HG03196 (cell line): ENCODE results near the gene PLAC8.
"Not testable (repeated sequence)": the region's sequence is repeated elsewhere in the genome, so short reads cannot be mapped to it uniquely, and the experiment has no call there.

Source experiments
- ATAC-seq: cut with Tn5 transposase; IDR thresholded peaks from one replicate; pipeline ENCODE4 v1.9.1; 2021; ENCODE audit not compliant: unreplicated experiment

The PLAC8 gene

DNA sequence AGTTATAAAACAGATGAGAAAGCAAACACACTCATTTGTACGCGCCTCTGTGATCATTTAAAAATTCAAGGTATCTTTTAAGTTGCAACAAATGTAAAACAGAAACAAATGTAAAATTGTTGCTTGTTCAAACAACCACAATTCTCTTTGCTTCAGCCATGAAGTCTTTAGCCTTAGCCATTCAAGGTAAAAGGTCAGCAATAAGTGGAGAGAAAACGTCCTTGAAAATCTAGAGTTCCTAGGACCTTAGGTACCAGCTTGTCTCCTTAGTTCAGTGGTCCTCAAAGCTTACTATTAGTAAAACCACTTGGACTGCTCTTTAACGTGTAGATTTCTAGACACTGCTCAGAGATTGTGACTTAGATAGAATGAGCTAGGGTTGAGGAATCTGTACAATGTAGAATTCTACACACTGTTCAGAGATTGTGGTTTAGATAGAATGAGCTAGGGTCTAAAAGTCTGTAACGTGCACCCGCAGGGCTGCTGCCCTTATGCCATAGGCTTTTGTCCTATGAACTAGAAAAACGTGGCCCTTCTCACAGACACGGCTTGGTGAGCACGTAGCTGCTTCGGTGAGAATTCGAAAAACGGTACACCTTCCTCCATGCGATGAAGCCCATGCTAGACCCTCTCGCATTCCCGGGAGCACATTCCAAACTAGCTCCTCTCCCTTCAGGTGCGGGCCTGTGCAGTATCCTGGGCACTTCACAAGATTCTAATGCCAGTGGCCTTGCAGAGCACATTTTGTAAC is 1.7 kb downstream of the PLAC8 start:
- ATAC-seq: no peak

DNA sequence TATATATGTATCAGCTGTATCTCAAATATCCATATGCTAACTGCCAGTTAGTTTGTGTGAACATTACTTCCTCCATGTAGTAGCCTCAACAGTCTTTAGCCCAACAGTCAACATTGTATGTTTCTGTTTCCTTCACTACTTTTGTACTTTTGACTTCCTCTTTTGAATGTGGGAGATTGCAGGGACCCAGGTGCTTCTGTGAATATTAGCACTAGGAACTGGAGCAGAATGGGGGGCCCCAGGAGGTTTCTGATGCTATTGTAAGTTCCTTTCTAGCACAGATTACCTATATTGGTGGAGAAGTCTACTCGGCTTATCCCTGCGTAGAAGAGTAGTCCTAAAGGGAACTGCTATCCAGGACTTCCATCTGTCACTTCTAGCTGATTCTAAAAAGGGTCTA is 2.3 kb downstream of the PLAC8 start:
- peak; percentile 32 for ATAC-seq

DNA sequence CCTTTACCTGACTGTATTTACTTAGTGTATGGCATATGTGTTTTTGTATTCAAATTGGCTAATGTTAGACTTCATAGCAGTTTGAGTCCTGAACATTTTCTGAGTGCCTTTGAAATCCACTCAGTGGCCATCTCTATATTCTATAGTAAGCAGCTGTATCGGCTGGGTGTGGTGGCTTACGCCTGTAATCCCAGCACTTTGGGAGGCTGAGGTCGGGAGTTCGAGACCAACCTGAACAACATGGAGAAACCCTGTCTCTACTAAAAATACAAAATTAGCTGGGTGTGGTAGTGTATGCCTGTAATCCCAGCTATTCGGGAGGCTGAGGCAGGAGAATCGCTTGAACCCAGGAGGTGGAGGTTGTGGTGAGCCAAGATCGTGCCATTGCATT is 2.8 kb downstream of the PLAC8 start:
- ATAC-seq: not testable (repeated sequence)

DNA sequence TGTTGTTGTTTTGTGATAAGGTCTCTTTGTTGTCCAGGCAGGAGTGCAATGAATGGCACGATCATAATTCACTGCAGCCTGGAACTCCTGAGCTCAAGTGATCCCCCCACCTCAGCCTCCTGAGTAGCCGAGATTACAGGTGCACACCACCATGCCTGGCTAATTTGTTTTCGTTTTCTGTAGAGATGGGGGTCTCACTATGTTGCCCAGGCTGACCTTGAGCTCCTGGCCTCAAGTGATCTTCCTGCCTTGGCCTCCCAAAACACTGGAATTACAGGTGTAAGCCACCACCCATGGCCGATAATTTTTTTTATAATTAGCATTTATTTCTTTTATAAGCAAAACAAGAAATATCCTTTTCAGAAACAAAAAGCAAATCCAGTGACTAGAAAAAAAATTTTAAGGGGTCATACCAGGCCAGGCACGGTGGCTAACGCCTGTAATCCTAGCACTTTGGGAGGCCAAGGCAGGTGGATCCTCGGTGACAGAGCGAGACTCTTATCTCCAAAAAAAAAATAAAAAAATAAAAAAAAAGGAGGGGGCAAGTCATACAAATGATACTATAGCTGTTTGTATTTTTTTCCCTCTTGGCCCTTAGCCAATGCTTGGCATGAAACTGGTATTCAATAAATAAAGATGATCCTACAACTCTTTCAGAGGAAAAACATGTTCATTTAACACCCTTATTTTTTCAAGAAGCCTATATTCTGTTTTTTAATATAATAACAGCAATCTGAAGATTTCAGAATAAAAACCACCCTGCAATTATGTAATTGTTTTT is 3.4 kb downstream of the PLAC8 start:
- ATAC-seq: no peak

DNA sequence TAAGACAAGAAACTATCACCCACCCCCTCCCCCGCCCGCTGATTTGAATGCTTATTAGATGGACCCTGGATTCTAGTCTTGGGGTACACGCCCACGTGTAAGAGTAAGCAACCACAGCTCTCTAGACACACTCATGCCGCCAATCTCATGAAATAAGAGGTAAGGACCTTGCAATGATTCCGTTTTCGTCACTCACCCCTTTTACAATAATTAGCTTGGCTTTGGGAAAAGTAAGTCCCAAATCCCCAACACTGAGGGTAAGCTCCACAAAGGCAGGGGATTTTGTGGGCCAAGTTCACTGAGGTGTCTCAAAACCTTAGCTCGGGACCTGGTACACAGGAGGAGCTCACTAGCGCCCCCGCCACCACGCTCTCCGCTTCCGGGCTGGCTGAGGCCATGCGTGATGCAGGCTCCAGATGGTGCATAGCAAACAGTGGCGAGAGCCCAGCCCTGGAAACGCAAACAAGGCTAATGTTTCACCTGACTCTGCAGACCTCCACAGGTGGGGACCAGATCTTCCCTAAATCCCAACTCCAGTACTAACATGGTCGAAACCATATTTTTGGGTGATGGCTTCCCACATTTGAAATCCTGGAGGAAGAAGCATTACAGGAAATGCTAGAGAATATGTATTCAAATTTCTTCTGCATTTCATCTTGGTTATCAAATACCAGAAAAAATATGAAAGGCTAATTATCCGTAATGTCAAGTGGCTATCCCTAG is 4.1 kb downstream of the PLAC8 start:
- ATAC-seq: peak; percentile 66

DNA sequence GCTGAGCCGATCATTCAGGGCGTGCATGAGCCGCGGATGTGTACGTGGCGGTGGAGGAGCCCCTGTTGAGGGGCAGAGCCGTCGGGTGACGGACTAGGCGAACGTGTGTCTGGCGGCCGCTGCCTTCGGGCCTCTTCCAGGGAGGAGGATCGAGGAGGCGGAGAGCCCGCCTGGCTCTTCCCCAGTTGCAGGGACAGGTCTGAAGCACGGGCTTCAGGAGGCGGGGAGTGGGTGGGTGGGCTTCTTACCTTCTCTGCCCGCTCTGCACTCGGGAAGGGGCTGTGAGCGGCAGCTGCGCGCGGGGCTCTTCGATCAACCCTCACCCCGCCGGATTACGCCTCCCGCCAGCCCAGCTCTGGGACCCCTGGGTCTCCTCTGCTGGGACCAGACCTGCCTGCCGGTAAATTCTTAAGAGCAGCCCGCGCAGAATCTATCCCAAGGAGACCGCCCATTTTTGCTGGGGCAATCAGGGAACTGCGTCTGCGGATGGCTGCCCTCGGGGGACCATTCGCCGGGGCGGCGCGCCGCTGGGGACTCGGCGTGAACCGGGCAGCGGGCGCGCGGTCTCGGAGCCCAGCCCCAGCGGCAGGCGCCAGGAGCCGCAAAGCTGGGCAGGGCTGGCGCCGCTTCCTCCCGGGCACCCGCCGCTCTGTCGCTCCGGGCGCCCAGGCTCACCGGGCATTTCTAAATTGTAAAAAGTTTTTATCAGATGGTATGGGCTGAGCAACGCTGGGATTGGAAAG is 4.9 kb downstream of the PLAC8 start:
- peak; percentile 18 for ATAC-seq

DNA sequence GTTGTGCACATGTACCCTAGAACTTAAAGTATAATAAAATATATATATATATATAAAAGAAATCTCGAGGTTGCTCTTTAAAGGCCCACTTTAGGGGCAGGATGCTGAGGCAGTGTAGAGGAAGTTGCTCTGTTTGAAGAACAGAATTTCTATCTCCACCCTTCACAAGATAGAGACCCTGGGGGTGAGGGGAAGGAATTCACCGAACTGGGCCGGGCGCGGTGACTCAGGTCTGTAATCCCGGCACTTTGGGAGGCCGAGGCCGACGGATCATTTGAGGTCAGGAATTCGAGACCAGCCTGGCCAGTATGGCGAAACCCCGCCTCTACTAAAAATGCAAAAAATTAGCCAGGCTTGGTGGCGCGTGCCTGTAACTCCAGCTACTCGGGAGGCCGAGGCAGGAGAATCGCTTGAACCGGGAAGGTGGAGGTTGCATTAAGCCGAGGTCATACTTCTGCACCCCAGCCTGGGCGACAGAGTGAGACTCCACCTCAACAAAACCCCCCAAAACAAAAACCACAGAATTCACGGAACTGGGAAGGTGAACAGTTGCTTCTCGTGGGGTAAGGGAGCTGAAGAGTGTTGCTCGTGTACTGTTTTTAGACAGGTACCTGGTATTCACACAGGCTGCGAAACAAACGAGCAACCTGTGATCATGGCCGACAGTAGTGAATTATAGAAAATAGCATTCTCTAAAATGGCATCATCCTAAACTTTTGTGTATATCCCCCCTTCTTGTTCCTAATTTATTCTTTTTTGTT is 6.2 kb downstream of the PLAC8 start:
- ATAC-seq: no peak

DNA sequence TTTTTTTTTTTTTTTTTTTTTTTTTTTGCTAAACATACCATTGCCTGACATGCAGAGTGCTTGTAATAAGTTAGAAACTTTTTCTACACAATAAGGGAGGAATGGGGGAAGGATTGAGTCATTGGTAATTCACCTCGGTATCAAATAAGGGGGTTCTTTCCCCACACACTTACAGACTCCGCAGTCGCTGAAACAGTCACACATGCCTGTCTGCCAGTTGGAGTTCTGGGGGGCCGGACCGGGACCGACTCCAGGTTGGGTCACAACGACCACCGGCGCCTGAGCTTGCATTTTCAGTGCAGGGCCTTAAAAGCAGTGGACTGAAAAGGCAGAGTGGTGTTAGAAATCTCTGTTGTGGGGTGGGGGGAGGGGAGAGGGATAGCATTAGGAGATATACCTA is 6.9 kb downstream of the PLAC8 start:
- no peak for ATAC-seq

DNA sequence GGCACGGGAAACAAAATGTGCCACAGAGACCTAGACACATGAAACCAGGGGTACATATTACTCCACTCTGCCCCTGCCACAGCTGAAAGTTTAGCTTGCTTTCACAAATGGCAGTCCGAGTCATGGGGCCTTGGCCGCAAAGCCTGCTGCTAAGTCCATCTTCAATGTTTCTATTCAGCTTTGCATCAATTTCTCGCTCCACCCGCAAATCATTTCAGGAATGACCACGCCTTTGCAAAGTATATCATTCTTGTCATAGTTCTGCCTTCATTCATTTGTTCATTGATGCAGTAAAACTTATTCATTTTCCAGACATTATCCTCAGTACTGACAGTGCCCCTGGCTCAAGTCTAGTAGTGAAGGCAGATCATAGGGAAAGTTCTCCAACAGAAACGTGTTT is 9.5 kb downstream of the PLAC8 start:
- no peak for ATAC-seq

DNA sequence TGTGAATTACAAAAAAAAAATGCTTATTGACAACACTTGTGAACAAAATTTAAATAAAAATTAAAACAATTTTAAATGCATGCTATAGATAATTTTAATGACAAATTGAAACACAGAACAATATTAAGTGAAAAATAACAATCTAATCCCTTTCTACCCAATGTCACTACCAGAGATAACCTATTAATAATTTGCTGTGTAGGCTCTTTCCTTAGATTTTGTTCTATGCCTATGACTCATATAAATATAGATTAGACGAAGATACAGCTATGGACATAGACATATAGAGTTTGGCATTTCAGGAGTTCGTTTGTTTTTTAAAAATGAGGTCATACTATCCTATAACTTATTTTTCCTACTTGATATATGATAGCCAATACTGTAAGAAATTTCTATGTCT is 18.1 kb downstream of the PLAC8 start:
- ATAC-seq: no peak

DNA sequence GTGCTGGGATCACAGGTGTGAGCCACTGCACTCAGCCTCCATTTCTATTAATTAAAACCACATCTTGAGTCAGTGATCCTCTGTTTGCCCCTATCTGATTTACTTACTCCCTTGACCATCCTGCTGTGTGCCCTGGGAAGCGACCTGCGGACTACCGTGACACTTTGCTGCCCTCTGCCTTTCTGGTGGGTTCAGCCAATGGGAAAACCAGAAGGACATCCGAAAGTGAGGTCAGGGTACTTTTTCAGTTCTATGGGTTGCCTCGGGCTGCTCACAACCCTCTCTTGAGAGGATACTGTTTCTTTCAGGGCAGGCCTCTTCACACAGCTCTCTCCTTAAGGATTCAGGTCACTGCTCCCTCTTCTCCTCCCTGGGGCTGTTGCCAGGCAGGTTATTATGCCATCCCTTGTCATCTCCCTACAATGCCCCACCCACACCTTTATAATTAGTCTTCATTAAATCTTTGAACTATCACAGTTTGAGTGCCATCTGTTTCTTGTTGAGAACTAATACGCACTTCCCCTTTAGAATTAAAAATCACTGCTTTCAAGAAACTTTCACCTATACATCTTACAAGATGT is 21.4 kb downstream of the PLAC8 start:
- no peak for ATAC-seq

DNA sequence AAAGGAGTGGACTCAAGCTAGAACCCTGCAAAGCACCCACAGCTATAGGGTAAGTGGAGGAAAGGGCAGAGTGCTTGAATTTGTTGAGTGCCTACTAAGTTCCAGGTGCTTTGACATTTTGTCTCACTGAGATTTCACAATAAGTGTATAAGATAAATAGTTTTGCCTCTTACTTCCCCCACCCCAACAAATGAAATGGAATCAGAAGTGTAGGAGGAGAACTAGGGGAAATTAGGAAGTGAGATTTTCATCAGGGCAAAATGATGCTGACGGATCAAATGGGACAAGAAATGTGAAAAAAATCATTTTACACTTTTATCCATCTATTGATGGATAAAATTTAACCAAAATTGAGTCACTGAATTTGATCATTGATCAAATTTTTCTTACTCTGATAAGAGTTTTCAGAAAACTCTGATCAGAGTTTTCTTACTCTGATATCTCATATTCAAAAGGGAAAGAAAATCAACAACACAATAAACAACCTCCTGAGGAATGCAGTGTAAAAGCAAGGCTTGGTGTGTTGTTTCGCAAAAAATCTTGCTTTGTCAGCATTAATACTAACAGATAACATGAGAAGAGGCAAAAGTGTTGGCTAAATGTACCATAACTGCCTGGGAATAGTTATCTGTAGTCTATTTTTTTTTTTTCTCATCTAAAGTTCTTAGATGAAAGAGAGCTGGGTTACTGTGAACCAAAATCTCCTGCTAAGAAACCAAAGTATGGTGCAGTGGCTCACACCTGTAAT is 24.9 kb downstream of the PLAC8 start:
- ATAC-seq: no peak

DNA sequence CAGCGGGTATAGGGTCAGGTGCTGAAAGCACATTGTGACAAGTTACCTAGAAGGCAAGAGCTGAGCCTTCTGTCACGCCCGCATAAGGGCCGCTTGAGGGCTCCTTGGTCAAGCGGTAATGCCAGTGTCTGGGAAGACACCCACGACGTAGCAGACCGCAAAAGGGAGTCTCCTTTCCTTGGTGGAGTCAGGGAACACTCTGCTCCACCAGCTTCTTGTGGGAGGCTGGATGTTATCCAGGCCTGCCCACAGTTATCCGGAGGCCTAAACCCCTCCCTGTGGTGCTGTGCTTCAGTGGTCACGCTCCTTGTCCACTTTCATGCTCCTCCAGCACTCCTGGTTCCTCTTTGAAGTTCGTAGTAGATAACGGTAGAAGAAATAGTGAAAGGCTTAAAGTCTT is 29.6 kb downstream of the PLAC8 start:
- not testable (repeated sequence) for ATAC-seq

DNA sequence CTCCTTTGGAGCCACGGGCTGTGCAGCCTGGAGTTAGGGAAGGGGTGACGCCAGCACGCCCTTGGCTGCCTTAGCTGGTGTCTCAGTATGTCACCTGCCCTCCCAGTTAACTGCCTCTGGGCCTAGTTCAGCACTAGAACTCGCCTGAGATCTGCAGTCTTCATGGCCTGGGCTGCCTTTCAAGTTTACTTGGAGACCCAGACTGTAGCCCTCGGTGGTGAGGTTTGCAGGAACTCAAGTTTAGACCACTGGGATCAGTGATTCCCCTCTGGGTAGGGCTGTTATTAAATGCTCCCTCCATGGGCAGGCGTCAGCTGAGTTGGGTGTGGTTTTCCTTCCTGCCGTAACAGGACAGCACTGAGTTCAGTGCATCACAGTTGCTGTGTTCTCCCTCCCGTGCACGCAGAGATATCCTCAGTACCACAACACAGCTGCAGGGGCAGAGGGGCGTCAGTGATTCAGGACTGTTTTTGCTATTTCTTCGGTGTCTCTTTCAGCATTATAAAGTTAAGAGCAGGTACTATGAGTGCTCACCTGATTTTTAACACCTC is 30.5 kb downstream of the PLAC8 start:
- no peak for ATAC-seq

DNA sequence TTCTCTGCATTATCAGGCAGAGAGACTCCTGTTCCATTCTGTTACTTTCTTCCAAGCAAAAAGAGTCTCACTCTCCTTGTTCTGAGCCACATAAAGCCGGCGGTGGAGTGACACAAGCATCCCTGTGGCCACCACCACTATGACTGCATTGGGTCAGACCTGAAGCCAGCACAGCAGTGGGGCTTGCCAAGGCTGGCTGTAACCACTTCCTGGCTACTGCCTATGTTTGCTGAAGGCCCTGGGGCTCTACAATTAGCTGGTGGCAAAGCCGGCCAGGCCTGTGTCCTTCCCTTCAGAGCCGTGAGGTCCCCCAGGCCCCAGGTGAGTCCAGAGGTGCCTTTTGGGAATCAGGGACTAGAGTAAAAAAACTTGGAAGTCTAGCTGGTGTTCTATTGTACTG is 31.8 kb downstream of the PLAC8 start:
- ATAC-seq: no peak

DNA sequence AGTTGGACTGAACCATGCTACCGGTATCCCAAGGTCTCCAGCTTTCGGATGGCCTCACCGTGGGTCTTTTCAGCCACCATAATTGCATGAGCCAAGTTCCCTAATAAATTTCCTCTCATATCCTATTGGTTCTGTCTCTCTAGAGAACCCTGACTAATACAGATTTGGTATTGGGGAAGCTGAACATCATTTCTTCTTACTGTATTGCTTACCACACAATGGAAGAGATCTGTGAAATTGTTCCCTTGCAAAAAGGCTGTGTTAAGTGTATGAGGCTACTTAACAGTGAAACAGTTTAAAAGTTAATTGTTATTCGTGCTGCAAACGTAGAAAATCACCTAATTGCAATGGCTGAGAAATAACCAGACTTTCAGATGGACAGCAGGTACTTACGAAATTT is 34.0 kb downstream of the PLAC8 start:
- no peak for ATAC-seq

DNA sequence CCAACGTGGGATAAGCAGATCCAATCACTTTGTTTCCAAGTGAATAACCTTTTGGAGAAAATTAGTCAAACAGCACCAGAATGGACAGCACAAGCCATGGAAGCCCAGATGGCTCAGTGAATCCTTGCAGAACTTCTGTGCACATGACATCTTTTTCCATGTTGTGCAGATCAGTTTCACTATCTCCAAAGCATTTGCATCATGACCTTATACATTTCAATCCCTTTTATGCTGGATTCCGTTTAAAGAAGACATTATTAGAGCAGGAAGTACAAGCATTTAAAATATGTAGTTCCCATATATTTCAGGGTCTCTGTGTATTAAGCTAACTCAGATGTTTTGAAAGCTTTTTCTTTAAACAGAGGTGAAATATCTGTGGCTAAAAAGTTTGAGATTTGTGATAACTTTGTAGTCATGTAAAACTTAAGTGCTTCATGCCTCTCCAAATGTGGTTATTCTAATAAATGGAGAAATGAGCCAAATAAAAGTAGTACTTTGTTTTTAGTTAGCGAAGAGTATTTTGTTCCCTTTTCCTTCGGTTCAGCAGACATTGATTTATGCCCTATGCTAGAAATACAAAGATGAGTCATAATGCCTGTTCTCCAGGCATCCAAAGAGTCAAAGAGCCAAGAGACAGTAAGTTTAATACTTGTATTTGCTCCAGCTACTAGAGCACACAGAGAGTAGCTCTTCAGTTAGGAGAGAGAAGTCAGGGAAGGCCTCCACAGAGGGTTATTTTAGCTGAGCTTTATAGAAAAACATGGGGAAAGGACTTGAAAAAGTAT is 39.0 kb downstream of the PLAC8 start:
- ATAC-seq: no peak

DNA sequence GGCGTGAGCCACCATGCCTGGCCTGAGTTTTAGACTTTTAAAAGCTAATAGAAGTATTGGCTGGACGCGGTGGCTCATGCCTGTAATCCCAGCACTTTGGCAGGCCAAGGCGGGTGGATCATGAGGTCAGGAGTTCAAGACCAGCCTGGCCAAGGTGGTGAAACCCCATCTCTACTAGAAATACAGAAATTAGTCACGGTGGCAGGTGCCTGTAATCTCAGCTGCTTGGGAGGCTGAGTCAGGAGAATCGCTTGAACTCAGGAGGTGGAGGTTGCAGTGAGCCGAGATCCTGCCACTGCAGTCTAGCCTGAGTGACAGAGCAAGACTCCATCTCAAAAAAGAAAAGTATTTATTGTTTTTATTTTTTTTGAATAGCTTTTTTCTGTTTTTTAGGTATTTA is 39.7 kb downstream of the PLAC8 start:
- ATAC-seq: not testable (repeated sequence)
